ENCODE measurements around the gene WNT7A.

WNT7A gene

GRCh38 chr3:13844911-13845310 is 35.0 kb downstream of the WNT7A start:
- no peak for DNase-seq

- no peak for DNase-seq
Measured at GRCh38 chr3:13844286-13844685, 35.6 kb downstream of the WNT7A start.

GRCh38 chr3:13843351-13843750 is 36.5 kb downstream of the WNT7A start:
- no peak for DNase-seq

- DNase-seq, result no peak
Measured at GRCh38 chr3:13842226-13842625, 37.6 kb downstream of the WNT7A start.

GRCh38 chr3:13841826-13842225 is 38.0 kb downstream of the WNT7A start:
- DNase-seq, result no peak

- DNase-seq, result no peak
Measured at GRCh38 chr3:13841141-13841540, 38.7 kb downstream of the WNT7A start.

GRCh38 chr3:13840456-13840855 is 39.4 kb downstream of the WNT7A start:
- DNase-seq, result no peak

- no peak for DNase-seq
Measured at GRCh38 chr3:13839726-13840340, 40.0 kb downstream of the WNT7A start.

- DNase-seq, result no peak
Measured at GRCh38 chr3:13839253-13839652, 40.6 kb downstream of the WNT7A start.

GRCh38 chr3:13838421-13838820 is 41.5 kb downstream of the WNT7A start:
- DNase-seq, result no peak

- DNase-seq, result no peak
Measured at GRCh38 chr3:13837751-13838150, 42.1 kb downstream of the WNT7A start.

GRCh38 chr3:13836658-13837587 is 42.9 kb downstream of the WNT7A start:
- no peak for DNase-seq

- no peak for DNase-seq
Measured at GRCh38 chr3:13835246-13835645, 44.6 kb downstream of the WNT7A start.

- DNase-seq, result no peak
Measured at GRCh38 chr3:13834258-13835035, 45.4 kb downstream of the WNT7A start.

GRCh38 chr3:13833506-13834257 is 46.2 kb downstream of the WNT7A start:
- DNase-seq, result no peak

- DNase-seq, result no peak
Measured at GRCh38 chr3:13832130-13832529, 47.7 kb downstream of the WNT7A start.

- DNase-seq, result no peak
Measured at GRCh38 chr3:13831386-13831996, 48.4 kb downstream of the WNT7A start.

GRCh38 chr3:13829311-13829710 is 50.6 kb downstream of the WNT7A start:
- no peak for DNase-seq

- no peak for DNase-seq
Measured at GRCh38 chr3:13828501-13829265, 51.2 kb downstream of the WNT7A start.

GRCh38 chr3:13827699-13828098 is 52.2 kb downstream of the WNT7A start:
- no peak for DNase-seq

GRCh38 chr3:13827256-13827655 is 52.6 kb downstream of the WNT7A start:
- DNase-seq, result no peak

- no peak for DNase-seq
Measured at GRCh38 chr3:13826672-13827071, 53.2 kb downstream of the WNT7A start.
